OCI-LY1 (cell line): ENCODE data around the gene ZNF521.

ENCODE experiments used
- CTCF ChIP-seq: fragments of 200-600 bp; sonication (generic), shearing (Covaris generic); IDR thresholded peaks from 2 replicates; pipeline ENCODE4 v1.5.1; 2017; ENCODE audit warnings: mild to moderate bottlenecking, antibody characterized with exemption, low read length, moderate library complexity, mixed read lengths
- EZH2 ChIP-seq: fragments of 200-600 bp; sonication (generic), shearing (Covaris generic); IDR thresholded peaks from 2 replicates; pipeline ENCODE4 v1.8.0; 2017; ENCODE audit warnings: borderline replicate concordance, mixed run types, mild to moderate bottlenecking, antibody characterized with exemption, low read length, moderate library complexity, mixed read lengths

GRCh38 chr18:25239151-25239550 lies 112.8 kb downstream of the ZNF521 start:
- TF ChIP-seq CTCF (no peak), EZH2 (no peak)
